Measurements from ENCODE around the gene ADSL. TPM values are rescaled to one million over a fixed set of nuclear protein-coding genes. Genes with fewer than 3 reads are reported as not detected.

The ADSL gene
- total and polyA plus RNA-seq, 10 donors: 39.1 to 77.7 (median 51.7) TPM

- Histone ChIP-seq H3K27me3 (replicated peaks in 1 of 7) (no peaks in the 10 kb centered on the region), H3K36me3 (peaks cover 0 to 100% (median 79%) of the 10 kb centered on the region in 6 donors), H3K4me3 (no peak overlapping the region), H3K9me3 (no peaks in the 10 kb centered on the region), H3K27ac (peak overlapping the region in 1 of 8 donors; percentile 10), H3K4me1 (peaks cover 0 to 30% (median 9%) of the 10 kb centered on the region in 6 donors)
- TF ChIP-seq, protein P1, sequence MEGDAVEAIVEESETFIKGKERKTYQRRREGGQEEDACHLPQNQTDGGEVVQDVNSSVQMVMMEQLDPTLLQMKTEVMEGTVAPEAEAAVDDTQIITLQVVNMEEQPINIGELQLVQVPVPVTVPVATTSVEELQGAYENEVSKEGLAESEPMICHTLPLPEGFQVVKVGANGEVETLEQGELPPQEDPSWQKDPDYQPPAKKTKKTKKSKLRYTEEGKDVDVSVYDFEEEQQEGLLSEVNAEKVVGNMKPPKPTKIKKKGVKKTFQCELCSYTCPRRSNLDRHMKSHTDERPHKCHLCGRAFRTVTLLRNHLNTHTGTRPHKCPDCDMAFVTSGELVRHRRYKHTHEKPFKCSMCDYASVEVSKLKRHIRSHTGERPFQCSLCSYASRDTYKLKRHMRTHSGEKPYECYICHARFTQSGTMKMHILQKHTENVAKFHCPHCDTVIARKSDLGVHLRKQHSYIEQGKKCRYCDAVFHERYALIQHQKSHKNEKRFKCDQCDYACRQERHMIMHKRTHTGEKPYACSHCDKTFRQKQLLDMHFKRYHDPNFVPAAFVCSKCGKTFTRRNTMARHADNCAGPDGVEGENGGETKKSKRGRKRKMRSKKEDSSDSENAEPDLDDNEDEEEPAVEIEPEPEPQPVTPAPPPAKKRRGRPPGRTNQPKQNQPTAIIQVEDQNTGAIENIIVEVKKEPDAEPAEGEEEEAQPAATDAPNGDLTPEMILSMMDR (IDR thresholded peaks at IDR 0.05 in 8 of 11, conservative IDR thresholded peaks at IDR 0.05 in 3 of 11): no peak
- TF ChIP-seq POLR2AphosphoS5 (IDR thresholded peaks at IDR 0.05) (no peak), POLR2A (IDR thresholded peaks at IDR 0.05) (no peak)
- no peak for DNase-seq
- intact Hi-C loops (cut with DNase I; ENCODE audit: low total_unique reads): no loop called here
These were observed 25.6 kb upstream of the ADSL start for GRCh38 chr22:40320687-40321086.

DNA sequence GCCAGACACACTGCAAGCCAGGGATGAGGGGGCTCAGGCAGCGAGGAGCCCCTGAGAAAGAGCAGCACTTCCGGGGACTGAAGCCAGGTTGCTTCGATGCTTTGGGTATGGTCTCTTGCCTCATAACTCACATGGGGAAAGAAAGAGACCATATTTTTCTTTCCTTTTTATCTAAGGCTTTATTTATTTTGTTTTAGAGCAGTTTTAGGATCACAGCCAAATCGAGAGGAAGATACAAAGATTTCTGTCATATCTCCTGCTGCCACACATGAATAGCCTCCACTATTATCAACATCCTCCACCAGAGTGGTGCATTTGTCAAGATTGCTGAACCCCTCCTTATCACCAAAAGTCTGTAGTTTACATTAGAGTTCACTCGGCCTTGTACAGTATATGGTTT, 24.3 kb upstream of the ADSL start:
- no peaks in the 10 kb centered on the region for H3K27me3 ChIP-seq (replicated peaks in 1 of 7)
- WGBS, 5 donors: 87 to 93% (median 88%) methylated on average over 5 of the region's 5 CpGs
- peaks cover 5 to 43% (median 17%) of the 10 kb centered on the region in 6 donors for H3K4me1 ChIP-seq
- peaks cover 0 to 98% (median 66%) of the 10 kb centered on the region in 6 donors for H3K36me3 ChIP-seq
- no peaks in the 10 kb centered on the region for H3K9me3 ChIP-seq
- peak overlapping the region in 1 of 8 donors; percentile 88 for H3K27ac ChIP-seq
- no peak for TF ChIP-seq POLR2A (IDR thresholded peaks at IDR 0.05)
- TF ChIP-seq, protein P1 (IDR thresholded peaks at IDR 0.05 in 8 of 11, conservative IDR thresholded peaks at IDR 0.05 in 3 of 11): no peak
- TF ChIP-seq POLR2AphosphoS5 (IDR thresholded peaks at IDR 0.05): no peak
- no peak for DNase-seq
- H3K4me3 ChIP-seq: no peak overlapping the region
- intact Hi-C loops (cut with DNase I; ENCODE audit: low total_unique reads): no loop called here

DNA sequence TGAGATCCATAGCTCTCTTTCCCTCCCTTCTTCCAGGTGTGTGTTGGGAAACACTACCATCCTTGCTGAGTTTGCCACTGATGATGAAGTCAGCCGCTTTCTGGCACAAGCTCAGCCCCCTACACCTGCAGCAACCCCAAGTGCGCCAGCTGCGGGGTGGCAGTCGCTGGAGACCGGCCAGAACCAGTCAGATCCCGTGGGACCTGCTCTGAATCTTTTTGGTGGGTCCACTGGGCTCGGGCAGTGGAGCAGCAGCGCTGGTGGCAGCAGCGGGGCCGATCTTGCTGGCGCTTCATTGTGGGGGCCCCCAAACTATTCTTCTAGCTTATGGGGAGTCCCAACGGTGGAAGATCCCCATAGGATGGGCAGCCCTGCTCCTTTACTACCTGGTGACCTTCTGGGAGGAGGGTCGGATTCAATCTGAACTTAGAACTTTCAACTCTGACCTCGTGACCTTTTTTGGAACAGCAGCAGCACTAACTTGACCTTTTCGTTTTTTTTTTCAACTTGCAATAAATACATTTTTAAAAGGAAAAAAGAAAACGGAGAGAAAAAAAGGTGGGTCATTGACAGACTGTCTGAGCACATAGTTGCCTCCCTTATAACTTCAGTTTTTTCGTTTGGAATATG, 23.4 kb upstream of the ADSL start:
- no peak overlapping the region for H3K4me3 ChIP-seq
- no peaks in the 10 kb centered on the region for H3K27me3 ChIP-seq (replicated peaks in 1 of 7)
- H3K4me1 ChIP-seq: peaks cover 6 to 52% (median 24%) of the 10 kb centered on the region in 6 donors
- peak overlapping the region in 5 of 8 donors; percentile 14 to 88 (median 78) for H3K27ac ChIP-seq
- no peaks in the 10 kb centered on the region for H3K9me3 ChIP-seq
- DNase-seq: no peak
- H3K36me3 ChIP-seq: peaks cover 0 to 95% (median 59%) of the 10 kb centered on the region in 6 donors
- TF ChIP-seq, protein P1 (IDR thresholded peaks at IDR 0.05 in 8 of 11, conservative IDR thresholded peaks at IDR 0.05 in 3 of 11): no peak
- TF ChIP-seq POLR2AphosphoS5 (IDR thresholded peaks at IDR 0.05) (peak in 2 of 3 donors; percentile 35 to 61), POLR2A (IDR thresholded peaks at IDR 0.05) (no peak)
- 92 to 96% (median 94%) methylated on average over 17 of the region's 17 CpGs for WGBS, 5 donors
- intact Hi-C loops (cut with DNase I; ENCODE audit: low total_unique reads): no loop called here

DNA sequence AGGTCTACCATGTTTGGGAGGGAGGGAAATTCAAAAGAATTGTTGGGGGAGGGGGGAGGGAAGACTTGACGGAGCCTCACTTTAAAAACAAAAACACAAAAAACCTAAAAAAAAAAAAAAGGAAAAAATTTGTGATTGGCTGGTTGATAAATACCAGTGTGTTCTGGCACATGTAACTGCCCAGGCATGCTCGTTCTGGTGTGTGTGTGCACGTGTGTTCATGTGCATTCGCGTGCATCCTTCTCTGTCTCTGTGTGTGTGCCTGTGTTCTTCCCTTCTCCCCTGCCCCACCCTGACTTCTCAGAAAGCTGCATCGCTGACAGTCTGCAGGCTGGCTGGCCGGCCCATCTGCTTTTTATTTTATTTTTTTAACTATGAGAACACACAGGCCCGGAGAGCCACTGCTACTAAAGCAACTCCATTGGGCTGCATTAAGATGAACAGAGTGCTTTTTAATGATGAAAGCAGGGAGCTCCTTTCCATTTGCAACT, 22.6 kb upstream of the ADSL start:
- Histone ChIP-seq H3K4me1 (peaks cover 6 to 60% (median 27%) of the 10 kb centered on the region in 6 donors), H3K36me3 (peaks cover 0 to 89% (median 52%) of the 10 kb centered on the region in 6 donors), H3K4me3 (no peak overlapping the region), H3K9me3 (no peaks in the 10 kb centered on the region), H3K27ac (peak overlapping the region; percentile 6 to 88 (median 70)), H3K27me3 (replicated peaks in 1 of 7) (no peaks in the 10 kb centered on the region)
- TF ChIP-seq, protein P1 (IDR thresholded peaks at IDR 0.05 in 8 of 11, conservative IDR thresholded peaks at IDR 0.05 in 3 of 11): no peak
- TF ChIP-seq POLR2AphosphoS5 (IDR thresholded peaks at IDR 0.05): peak in 1 of 3 donors; percentile 35
- no peak for DNase-seq
- 77 to 86% (median 83%) methylated on average over 8 of the region's 8 CpGs for WGBS, 5 donors
- intact Hi-C loops (cut with DNase I; ENCODE audit: low total_unique reads): no loop called here

Measured in spleen (tissue), 11 donors.